WI38 (cell line): ENCODE data around the gene AK3.
"Not testable (repeated sequence)": the region's sequence is repeated elsewhere in the genome, so short reads cannot be mapped to it uniquely, and the experiment has no call there.

Experiments
- H3K4me3 ChIP-seq: 2 replicates; pipeline ENCODE4 v1.5.1; 2011; ENCODE audit warnings: low read depth, mild to moderate bottlenecking, control low read depth, low read length
- TF ChIP-seq, protein P1 (sequence below): IDR thresholded peaks from 2 replicates; pipeline ENCODE4 v1.5.1; 2012; ENCODE audit warnings: low read depth, mild to moderate bottlenecking, control low read depth, low read length

The AK3 gene

GRCh38 chr9:4661611-4662010 lies 79.4 kb downstream of the AK3 start:
- TF ChIP-seq, protein P1, sequence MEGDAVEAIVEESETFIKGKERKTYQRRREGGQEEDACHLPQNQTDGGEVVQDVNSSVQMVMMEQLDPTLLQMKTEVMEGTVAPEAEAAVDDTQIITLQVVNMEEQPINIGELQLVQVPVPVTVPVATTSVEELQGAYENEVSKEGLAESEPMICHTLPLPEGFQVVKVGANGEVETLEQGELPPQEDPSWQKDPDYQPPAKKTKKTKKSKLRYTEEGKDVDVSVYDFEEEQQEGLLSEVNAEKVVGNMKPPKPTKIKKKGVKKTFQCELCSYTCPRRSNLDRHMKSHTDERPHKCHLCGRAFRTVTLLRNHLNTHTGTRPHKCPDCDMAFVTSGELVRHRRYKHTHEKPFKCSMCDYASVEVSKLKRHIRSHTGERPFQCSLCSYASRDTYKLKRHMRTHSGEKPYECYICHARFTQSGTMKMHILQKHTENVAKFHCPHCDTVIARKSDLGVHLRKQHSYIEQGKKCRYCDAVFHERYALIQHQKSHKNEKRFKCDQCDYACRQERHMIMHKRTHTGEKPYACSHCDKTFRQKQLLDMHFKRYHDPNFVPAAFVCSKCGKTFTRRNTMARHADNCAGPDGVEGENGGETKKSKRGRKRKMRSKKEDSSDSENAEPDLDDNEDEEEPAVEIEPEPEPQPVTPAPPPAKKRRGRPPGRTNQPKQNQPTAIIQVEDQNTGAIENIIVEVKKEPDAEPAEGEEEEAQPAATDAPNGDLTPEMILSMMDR: no peak
- peak overlapping the region; percentile 73 for H3K4me3 ChIP-seq

- TF ChIP-seq, protein P1: no peak
- H3K4me3 ChIP-seq: no peak overlapping the region
These were observed 79.8 kb downstream of the AK3 start for GRCh38 chr9:4661165-4661564.

DNA sequence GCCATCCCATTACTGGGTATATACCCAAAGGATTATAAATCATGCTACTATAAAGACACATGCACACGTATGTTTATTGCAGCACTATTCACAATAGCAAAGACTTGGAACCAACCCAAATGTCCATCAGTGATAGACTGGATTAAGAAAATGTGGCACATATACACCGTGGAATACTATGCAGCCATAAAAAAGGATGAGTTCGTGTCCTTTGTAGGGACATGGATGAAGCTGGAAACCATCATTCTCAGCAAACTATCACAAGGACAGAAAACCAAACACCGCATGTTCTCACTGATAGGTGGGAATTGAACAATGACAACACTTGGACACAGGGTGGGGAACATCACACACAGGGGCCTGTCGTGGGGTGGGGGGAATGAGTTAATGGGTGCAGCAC lies 80.3 kb downstream of the AK3 start:
- not testable (repeated sequence) for H3K4me3 ChIP-seq
